SH-SY5Y (cell line): ENCODE data around the gene OR2T1.

Source experiments
- GATA2 ChIP-seq: IDR thresholded peaks from 2 replicates; pipeline ENCODE4 v1.6.1; 2011; ENCODE audit warnings: mild to moderate bottlenecking, low read depth, low read length
- GATA3 ChIP-seq: IDR thresholded peaks from 2 replicates; pipeline ENCODE4 v1.6.1; 2011; ENCODE audit warnings: low read depth, mild to moderate bottlenecking, low read length, moderate library complexity

DNA sequence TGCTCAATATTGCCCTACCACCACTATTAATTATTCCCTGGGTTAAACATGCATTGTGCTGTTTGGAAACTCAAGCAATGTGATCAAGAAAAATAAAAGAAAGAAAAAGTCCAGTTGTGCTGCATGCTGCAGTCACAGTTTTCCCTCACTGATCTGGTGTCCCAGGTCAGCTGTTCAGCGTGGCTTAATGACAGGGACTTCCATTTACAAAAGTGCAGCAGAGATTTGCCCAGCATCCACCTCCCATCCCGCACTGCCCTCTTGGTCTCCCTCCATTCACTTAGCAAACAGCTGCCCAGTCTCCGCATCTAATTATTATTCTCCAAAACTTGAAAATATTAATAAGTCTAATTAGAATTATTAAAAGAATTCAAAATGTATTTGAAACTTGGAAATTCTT is 43.4 kb upstream of the OR2T1 start:
- no peak for TF ChIP-seq GATA3
- no peak for TF ChIP-seq GATA2
